ENCODE data around the gene MACROD2.

MACROD2 gene

GRCh38 chr20:15612769-15613168, 1617.5 kb downstream of the MACROD2 start:
- TF ChIP-seq OSR1 (CRISPR knock-in tag; IDR thresholded peaks at IDR 0.05) = no peak
- no peak for TF ChIP-seq ZFP3 (CRISPR knock-in tag; IDR thresholded peaks at IDR 0.05)
- no peak for TF ChIP-seq ZFP30 (CRISPR knock-in tag; IDR thresholded peaks at IDR 0.05)
- TF ChIP-seq ZNF8 (CRISPR knock-in tag; IDR thresholded peaks at IDR 0.05) = no peak
- no peak for TF ChIP-seq ZNF565 (CRISPR knock-in tag; conservative IDR thresholded peaks at IDR 0.05; ENCODE audit: low read depth)
- no peak for TF ChIP-seq GLIS3 (CRISPR knock-in tag; IDR thresholded peaks at IDR 0.05)
- ATAC-seq = no peak

- TF ChIP-seq ZNF565 (CRISPR knock-in tag; conservative IDR thresholded peaks at IDR 0.05; ENCODE audit: low read depth) (no peak), TSHZ2 (CRISPR knock-in tag; IDR thresholded peaks at IDR 0.05) (no peak), ZFP3 (CRISPR knock-in tag; IDR thresholded peaks at IDR 0.05) (no peak), ZC3H10 (CRISPR knock-in tag; IDR thresholded peaks at IDR 0.05) (no peak), ISL1 (CRISPR knock-in tag; IDR thresholded peaks at IDR 0.05) (peak; percentile 55), POU6F1 (CRISPR knock-in tag; IDR thresholded peaks at IDR 0.05; ENCODE audit: borderline replicate concordance, low read depth) (no peak), GLIS3 (CRISPR knock-in tag; IDR thresholded peaks at IDR 0.05) (no peak), TOX (CRISPR knock-in tag; IDR thresholded peaks at IDR 0.05; ENCODE audit: borderline replicate concordance) (no peak)
- ATAC-seq = no peak
Measured at GRCh38 chr20:15613530-15613929, 1618.2 kb downstream of the MACROD2 start.

- ATAC-seq = peak; percentile 74
- TF ChIP-seq RARB (CRISPR knock-in tag; IDR thresholded peaks at IDR 0.05) (no peak), ISL1 (CRISPR knock-in tag; IDR thresholded peaks at IDR 0.05) (no peak)
Measured at GRCh38 chr20:15616626-15617025, 1621.3 kb downstream of the MACROD2 start.

- TF ChIP-seq BACH2 (CRISPR knock-in tag; IDR thresholded peaks at IDR 0.05; ENCODE audit: borderline replicate concordance) (no peak), ZFP30 (CRISPR knock-in tag; IDR thresholded peaks at IDR 0.05) (no peak), ZNF70 (CRISPR knock-in tag; IDR thresholded peaks at IDR 0.05) (no peak), ZNF565 (CRISPR knock-in tag; conservative IDR thresholded peaks at IDR 0.05; ENCODE audit: low read depth) (no peak), ZFP3 (CRISPR knock-in tag; IDR thresholded peaks at IDR 0.05) (no peak), GLIS3 (CRISPR knock-in tag; IDR thresholded peaks at IDR 0.05) (no peak), ARNTL (CRISPR knock-in tag; IDR thresholded peaks at IDR 0.05; ENCODE audit: borderline replicate concordance, low read depth) (no peak), POU6F1 (CRISPR knock-in tag; IDR thresholded peaks at IDR 0.05; ENCODE audit: borderline replicate concordance, low read depth) (no peak)
- ATAC-seq = no peak
Measured at GRCh38 chr20:15618110-15618509, 1622.8 kb downstream of the MACROD2 start.

GRCh38 chr20:15618912-15619311, 1623.6 kb downstream of the MACROD2 start:
- TF ChIP-seq PATZ1 (CRISPR knock-in tag; IDR thresholded peaks at IDR 0.05; ENCODE audit: borderline replicate concordance) = no peak
- no peak for TF ChIP-seq ZNF8 (CRISPR knock-in tag; IDR thresholded peaks at IDR 0.05)
- TF ChIP-seq BACH2 (CRISPR knock-in tag; IDR thresholded peaks at IDR 0.05; ENCODE audit: borderline replicate concordance) = no peak
- ATAC-seq = no peak

- no peak for ATAC-seq
- TF ChIP-seq CSDC2 (CRISPR knock-in tag; IDR thresholded peaks at IDR 0.05) (no peak), OSR1 (CRISPR knock-in tag; IDR thresholded peaks at IDR 0.05) (no peak), ZNF8 (CRISPR knock-in tag; IDR thresholded peaks at IDR 0.05) (no peak), ESRRG (CRISPR knock-in tag; IDR thresholded peaks at IDR 0.05) (no peak), GLIS3 (CRISPR knock-in tag; IDR thresholded peaks at IDR 0.05) (no peak), TCF4 (CRISPR knock-in tag; IDR thresholded peaks at IDR 0.05; ENCODE audit: borderline replicate concordance) (no peak), ZFP30 (CRISPR knock-in tag; IDR thresholded peaks at IDR 0.05) (no peak), TOX (CRISPR knock-in tag; IDR thresholded peaks at IDR 0.05; ENCODE audit: borderline replicate concordance) (no peak), CREB5 (CRISPR knock-in tag; IDR thresholded peaks at IDR 0.05; ENCODE audit: low read depth) (no peak), ZNF565 (CRISPR knock-in tag; conservative IDR thresholded peaks at IDR 0.05; ENCODE audit: low read depth) (no peak), ZFP3 (CRISPR knock-in tag; IDR thresholded peaks at IDR 0.05) (no peak), SNAI2 (CRISPR knock-in tag; IDR thresholded peaks at IDR 0.05) (no peak)
Measured at GRCh38 chr20:15619341-15619740, 1624.0 kb downstream of the MACROD2 start.
